ENCODE measurements around the gene SCN7A.
"Not testable (repeated sequence)": the region's sequence is repeated elsewhere in the genome, so short reads cannot be mapped to it uniquely, and the experiment has no call there.

The SCN7A gene

DNA sequence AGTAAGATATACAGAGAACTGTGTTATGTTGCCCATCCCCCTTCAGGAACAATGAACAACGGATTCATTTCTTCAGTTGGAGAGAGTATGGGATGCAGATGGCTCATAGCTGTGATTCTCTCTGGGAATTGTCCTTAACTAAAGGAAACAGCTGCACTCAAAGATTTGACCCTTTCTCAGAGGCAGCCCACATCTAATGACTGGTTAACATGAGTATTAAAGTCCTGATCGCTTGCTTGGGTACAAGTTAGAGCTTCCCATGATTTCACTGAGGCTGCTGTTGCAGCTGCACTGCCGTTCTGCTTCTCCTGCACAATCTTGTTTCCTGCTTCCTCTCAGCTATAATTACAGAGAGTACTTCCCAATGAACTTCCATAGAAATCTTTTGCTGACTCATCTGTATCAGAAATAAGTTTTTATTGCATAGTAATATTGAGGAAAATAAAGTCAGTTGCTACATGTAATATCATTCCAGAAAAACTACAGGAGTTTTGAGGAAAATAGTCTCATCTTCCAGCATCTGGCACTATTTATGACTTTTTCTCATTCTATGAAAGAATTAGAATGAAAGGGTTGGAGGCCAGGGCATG, 105.5 kb downstream of the SCN7A start:
- DNase-seq, result no peak

- DNase-seq, result no peak
Observed at GRCh38 chr2:166385313-166385712, 108.7 kb downstream of the SCN7A start.

- no peak for DNase-seq
Observed at GRCh38 chr2:166384774-166385173, 109.3 kb downstream of the SCN7A start.

DNA sequence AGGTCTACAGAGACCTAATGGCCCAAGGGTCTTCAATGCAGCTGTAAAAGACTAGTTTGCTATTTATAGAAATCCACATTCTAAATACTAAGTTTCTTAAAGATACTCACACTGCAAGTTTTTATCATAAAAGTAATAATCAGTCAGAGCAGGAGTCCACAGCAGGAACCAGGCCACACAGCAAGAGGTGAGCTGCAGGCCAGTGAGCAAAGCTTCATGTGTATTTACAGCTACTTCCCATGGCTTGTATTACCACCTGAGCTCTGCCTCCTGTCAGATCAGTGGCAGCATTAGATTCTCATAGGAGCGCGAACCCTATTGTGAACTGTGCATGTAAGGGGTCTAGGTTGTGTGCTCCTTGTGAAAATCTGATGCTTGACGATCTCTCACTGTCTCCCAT, 111.6 kb downstream of the SCN7A start:
- DNase-seq, result no peak

DNA sequence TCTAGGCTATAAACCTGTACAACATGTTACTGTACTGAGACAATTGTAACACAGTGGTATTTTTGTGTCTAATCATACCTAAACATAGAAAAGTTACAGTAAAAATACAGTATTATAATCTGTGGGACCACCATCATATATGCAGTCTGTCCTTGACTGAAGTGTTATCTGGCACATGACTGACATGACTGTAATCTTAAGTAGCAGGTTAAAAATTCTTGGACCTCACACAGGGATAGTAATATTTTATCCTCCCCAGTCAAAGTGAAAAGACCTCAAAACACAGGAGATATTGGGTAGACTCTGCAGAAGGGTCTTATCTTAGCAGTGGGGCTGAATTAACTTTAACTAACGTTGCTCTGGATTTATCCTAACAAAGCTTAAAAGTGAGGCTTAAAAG, 113.4 kb downstream of the SCN7A start:
- no peak for DNase-seq

GRCh38 chr2:166376873-166377272, 117.2 kb downstream of the SCN7A start:
- DNase-seq, result no peak

GRCh38 chr2:166376488-166376828, 117.6 kb downstream of the SCN7A start:
- DNase-seq, result no peak

GRCh38 chr2:166375736-166376487, 118.1 kb downstream of the SCN7A start, which contains the start of gene SCN9A:
Gene SCN9A (minus strand): TSS chr2:166375944. CDS start chr2:166311756, 64,188 bp downstream.
- peak; percentile 85 for DNase-seq

DNA sequence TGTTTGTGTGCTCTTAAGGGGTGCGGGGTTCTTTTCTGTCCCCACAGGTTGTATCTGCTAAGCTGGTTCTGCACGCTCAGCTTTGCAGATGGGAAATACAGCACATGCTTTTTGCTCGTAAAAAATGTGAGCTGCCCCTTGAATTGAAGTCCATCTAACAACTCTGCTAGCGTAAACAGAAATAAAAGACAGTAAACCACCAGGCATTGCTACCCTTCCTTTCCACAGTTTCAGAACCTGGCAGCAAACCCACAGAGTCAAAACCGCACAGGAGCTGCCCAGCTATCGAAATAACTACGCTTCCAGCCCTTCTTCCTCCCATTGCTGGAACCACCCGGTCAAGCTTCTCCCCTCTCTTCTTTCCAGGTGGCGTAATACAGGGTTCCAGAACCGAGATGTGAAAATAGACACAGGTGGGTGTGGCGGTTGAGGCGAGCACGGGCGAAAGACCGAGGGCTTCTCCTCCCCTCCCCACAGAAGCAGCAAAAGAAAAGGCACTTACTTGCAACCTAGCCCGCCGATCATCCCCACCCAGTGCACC, 118.8 kb downstream of the SCN7A start:
- no peak for DNase-seq

- peak; percentile 52 for DNase-seq
Observed at GRCh38 chr2:166373951-166374350, 120.1 kb downstream of the SCN7A start.

- DNase-seq, result no peak
Observed at GRCh38 chr2:166373539-166373938, 120.5 kb downstream of the SCN7A start.

GRCh38 chr2:166373105-166373504, 120.9 kb downstream of the SCN7A start:
- DNase-seq, result no peak

- DNase-seq, result no peak
Observed at GRCh38 chr2:166372046-166372445, 122.0 kb downstream of the SCN7A start.

DNA sequence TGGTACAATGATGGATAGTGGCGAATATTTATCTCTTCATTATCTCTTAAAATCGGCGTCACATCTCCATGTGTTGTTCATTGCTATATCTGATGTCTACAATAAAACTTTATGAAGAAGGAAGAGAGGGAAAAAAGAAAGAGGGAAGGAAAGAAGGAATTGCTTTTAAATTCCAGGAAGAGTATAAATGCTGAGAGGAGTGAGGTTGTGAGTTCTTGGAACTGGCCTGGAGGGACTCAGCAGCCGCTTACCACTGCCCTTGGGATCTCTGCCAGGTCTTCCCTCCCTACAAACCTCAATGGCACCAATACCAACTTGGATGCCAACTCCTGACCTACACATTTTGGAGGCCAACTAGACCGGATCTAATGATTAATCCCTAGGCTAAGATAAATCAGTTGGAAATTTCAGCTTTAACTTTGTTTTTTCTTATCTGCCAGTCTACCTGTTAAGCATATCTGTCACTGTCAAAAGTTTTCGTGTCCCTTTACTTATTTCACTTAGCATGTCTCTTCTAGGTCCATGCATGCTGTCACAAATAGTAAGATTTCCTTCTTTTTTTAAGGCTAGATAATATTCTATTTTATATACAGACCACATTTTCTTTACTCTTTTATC, 128.1 kb downstream of the SCN7A start:
- no peak for DNase-seq

GRCh38 chr2:166365239-166365638, 128.8 kb downstream of the SCN7A start:
- DNase-seq, result no peak

GRCh38 chr2:166364476-166365161, 129.4 kb downstream of the SCN7A start:
- DNase-seq, result no peak

DNA sequence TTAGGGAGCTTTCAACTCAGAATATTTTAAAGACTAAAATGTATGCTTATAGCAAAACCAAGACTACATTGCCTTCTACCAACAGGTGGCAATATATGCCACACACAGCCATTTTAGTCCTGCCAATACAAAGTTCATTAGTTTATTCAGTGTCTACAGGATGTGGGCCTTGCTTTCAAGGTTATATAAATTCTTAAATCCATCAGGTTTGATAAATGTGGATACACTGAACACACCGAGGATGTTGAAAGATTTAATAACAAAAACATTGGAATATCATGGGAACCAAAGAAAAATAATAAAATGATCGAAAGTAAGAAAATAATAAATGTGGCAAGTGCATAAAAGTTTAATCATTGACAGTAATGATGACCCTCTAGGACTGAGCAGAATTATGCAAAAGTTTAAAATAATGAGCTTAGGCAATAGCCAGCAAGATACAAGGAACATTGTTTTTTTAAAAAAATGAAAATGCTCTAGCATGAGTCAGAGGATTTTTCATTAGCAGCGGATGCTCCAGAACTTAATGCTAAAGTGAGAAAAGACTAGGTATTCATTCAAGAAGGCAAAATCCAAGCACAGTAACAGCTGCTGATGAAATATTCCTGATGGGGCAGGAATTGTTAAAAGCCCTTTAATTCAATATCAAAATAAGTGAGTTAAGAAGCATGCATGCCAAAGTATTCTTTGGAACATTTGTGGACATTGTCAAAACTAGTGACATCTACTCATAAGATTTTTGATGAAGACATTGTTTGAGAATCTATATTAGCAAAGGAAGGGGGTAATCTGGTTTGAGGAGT, 132.5 kb downstream of the SCN7A start:
- peak; percentile 12 for DNase-seq

- DNase-seq, result no peak
Observed at GRCh38 chr2:166360906-166361305, 133.1 kb downstream of the SCN7A start.

- no peak for DNase-seq
Observed at GRCh38 chr2:166360426-166360825, 133.6 kb downstream of the SCN7A start.

GRCh38 chr2:166357950-166358321, 136.1 kb downstream of the SCN7A start:
- not testable (repeated sequence) for DNase-seq

GRCh38 chr2:166357068-166357949, 136.7 kb downstream of the SCN7A start:
- DNase-seq, result no peak

All from NCI-H1092 (cell line).